Measurements from ENCODE around the gene ZCCHC24.

The ZCCHC24 gene

GRCh38 chr10:79404231-79404609, 41.2 kb downstream of the ZCCHC24 start:
- H3K4me3 ChIP-seq (ENCODE audit: low read depth, low read length) = no peak overlapping the region
- TF ChIP-seq CTCF (IDR thresholded peaks at IDR 0.05; ENCODE audit: low read depth, low read length, missing control alignments) = no peak
- no peak for DNase-seq (ENCODE audit: low read depth)

GRCh38 chr10:79403441-79404230, 41.8 kb downstream of the ZCCHC24 start:
- no peak for TF ChIP-seq CTCF (IDR thresholded peaks at IDR 0.05; ENCODE audit: low read depth, low read length, missing control alignments)
- no peak for DNase-seq (ENCODE audit: low read depth)
- H3K4me3 ChIP-seq (ENCODE audit: low read depth, low read length) = no peak overlapping the region

GRCh38 chr10:79402951-79403350, 42.5 kb downstream of the ZCCHC24 start:
- no peak overlapping the region for H3K4me3 ChIP-seq (ENCODE audit: low read depth, low read length)
- no peak for DNase-seq (ENCODE audit: low read depth)
- no peak for TF ChIP-seq CTCF (IDR thresholded peaks at IDR 0.05; ENCODE audit: low read depth, low read length, missing control alignments)

- no peak for TF ChIP-seq CTCF (IDR thresholded peaks at IDR 0.05; ENCODE audit: low read depth, low read length, missing control alignments)
- no peak overlapping the region for H3K4me3 ChIP-seq (ENCODE audit: low read depth, low read length)
- no peak for DNase-seq (ENCODE audit: low read depth)
Measured at GRCh38 chr10:79402625-79402946, 42.8 kb downstream of the ZCCHC24 start.

- DNase-seq (ENCODE audit: low read depth) = no peak
- no peak for TF ChIP-seq CTCF (IDR thresholded peaks at IDR 0.05; ENCODE audit: low read depth, low read length, missing control alignments)
Measured at GRCh38 chr10:79401015-79401921, 44.2 kb downstream of the ZCCHC24 start.

GRCh38 chr10:79400146-79401004, 45.0 kb downstream of the ZCCHC24 start:
- no peak for DNase-seq (ENCODE audit: low read depth)
- H3K4me3 ChIP-seq (ENCODE audit: low read depth, low read length) = no peak overlapping the region
- TF ChIP-seq CTCF (IDR thresholded peaks at IDR 0.05; ENCODE audit: low read depth, low read length, missing control alignments) = peak; percentile 95

More at GRCh38 chr10:79401015-79401921, 44.2 kb downstream of the ZCCHC24 start:
- no peak overlapping the region for H3K4me3 ChIP-seq (ENCODE audit: low read depth, low read length)
